Measurements from ENCODE around the gene NAV3. TPM values are rescaled to one million over a fixed set of nuclear protein-coding genes. Genes with fewer than 3 reads are reported as not detected.

NAV3 gene
- total RNA-seq, 1 experiment from 2014 or later = 18.0 TPM

- Histone ChIP-seq H3K9me3 (ENCODE audit: low read depth, low read length, poor library complexity, severe bottlenecking) (no peaks in the 10 kb centered on the region), H3K4me1 (ENCODE audit: insufficient read depth, low read length, poor library complexity, severe bottlenecking) (no peaks in the 10 kb centered on the region), H3K27me3 (replicated peaks; ENCODE audit: insufficient read depth, low read depth, low read length, poor library complexity) (no peaks in the 10 kb centered on the region), H3K4me3 (ENCODE audit: low read depth, low read length, poor library complexity, severe bottlenecking) (no peak overlapping the region), H3K27ac (ENCODE audit: low read depth, low read length, poor library complexity, severe bottlenecking) (no peak overlapping the region), H3K36me3 (ENCODE audit: insufficient read depth, low read length, poor library complexity, severe bottlenecking) (no peaks in the 10 kb centered on the region)
- ChIA-PET POLR2A (ENCODE audit: low non-redundant PET) (no interaction called here), CTCF (no interaction called here)
- TF ChIP-seq EZH2 (IDR thresholded peaks at IDR 0.05; ENCODE audit: borderline replicate concordance, low read depth, low read length, poor library complexity, severe bottlenecking) = no peak
- TF ChIP-seq CTCF (conservative IDR thresholded peaks at IDR 0.05; ENCODE audit: low read depth, low read length) = no peak
- BruUV-seq (replicated peaks) = no TSS peak
- intact Hi-C loops (cut with micrococcal nuclease; ENCODE audit: unreplicated experiment) = no loop called here
- no peak for DNase-seq (ENCODE audit: low spot score)
These were observed 209.4 kb downstream of the NAV3 start for GRCh38 chr12:78040111-78040510.

- no peaks in the 10 kb centered on the region for H3K36me3 ChIP-seq (ENCODE audit: insufficient read depth, low read length, poor library complexity, severe bottlenecking)
- H3K27me3 ChIP-seq (replicated peaks; ENCODE audit: insufficient read depth, low read depth, low read length, poor library complexity) = no peaks in the 10 kb centered on the region
- H3K4me1 ChIP-seq (ENCODE audit: insufficient read depth, low read length, poor library complexity, severe bottlenecking) = peaks cover 4% of the 10 kb centered on the region
- ChIA-PET POLR2A (ENCODE audit: low non-redundant PET) (no interaction called here), CTCF (no interaction called here)
- intact Hi-C loops (cut with micrococcal nuclease; ENCODE audit: unreplicated experiment) = no loop called here
- no peak overlapping the region for H3K4me3 ChIP-seq (ENCODE audit: low read depth, low read length, poor library complexity, severe bottlenecking)
- H3K9me3 ChIP-seq (ENCODE audit: low read depth, low read length, poor library complexity, severe bottlenecking) = no peaks in the 10 kb centered on the region
- BruUV-seq (replicated peaks) = no TSS peak
- no peak for DNase-seq (ENCODE audit: low spot score)
- H3K27ac ChIP-seq (ENCODE audit: low read depth, low read length, poor library complexity, severe bottlenecking) = no peak overlapping the region
- TF ChIP-seq CTCF (conservative IDR thresholded peaks at IDR 0.05; ENCODE audit: low read depth, low read length) (no peak), EZH2 (IDR thresholded peaks at IDR 0.05; ENCODE audit: borderline replicate concordance, low read depth, low read length, poor library complexity, severe bottlenecking) (no peak)
These were observed 220.1 kb downstream of the NAV3 start for GRCh38 chr12:78050790-78051189.

- BruUV-seq (replicated peaks) = no TSS peak
- no peak for TF ChIP-seq EZH2 (IDR thresholded peaks at IDR 0.05; ENCODE audit: borderline replicate concordance, low read depth, low read length, poor library complexity, severe bottlenecking)
- TF ChIP-seq CTCF (conservative IDR thresholded peaks at IDR 0.05; ENCODE audit: low read depth, low read length) = no peak
- CTCF ChIA-PET = no interaction called here
- H3K4me3 ChIP-seq (ENCODE audit: low read depth, low read length, poor library complexity, severe bottlenecking) = no peak overlapping the region
- no peaks in the 10 kb centered on the region for H3K27me3 ChIP-seq (replicated peaks; ENCODE audit: insufficient read depth, low read depth, low read length, poor library complexity)
- intact Hi-C loops (cut with micrococcal nuclease; ENCODE audit: unreplicated experiment) = no loop called here
- H3K4me1 ChIP-seq (ENCODE audit: insufficient read depth, low read length, poor library complexity, severe bottlenecking) = peaks cover 4% of the 10 kb centered on the region
- POLR2A ChIA-PET (ENCODE audit: low non-redundant PET) = no interaction called here
- H3K36me3 ChIP-seq (ENCODE audit: insufficient read depth, low read length, poor library complexity, severe bottlenecking) = no peaks in the 10 kb centered on the region
- no peaks in the 10 kb centered on the region for H3K9me3 ChIP-seq (ENCODE audit: low read depth, low read length, poor library complexity, severe bottlenecking)
- H3K27ac ChIP-seq (ENCODE audit: low read depth, low read length, poor library complexity, severe bottlenecking) = no peak overlapping the region
- no peak for DNase-seq (ENCODE audit: low spot score)
These were observed 224.9 kb downstream of the NAV3 start for GRCh38 chr12:78055545-78055944.

Measured in A673 (cell line).